H1 (cell line): ENCODE results near the gene KIF23. TPM values are rescaled to one million over a fixed set of nuclear protein-coding genes. Genes with fewer than 3 reads are reported as not detected.

ENCODE experiments used
- EZH2 ChIP-seq: fragments of 200-600 bp; sonication (generic); IDR thresholded peaks from 2 replicates; pipeline ENCODE4 v1.7.1; 2012; ENCODE audit warnings: low read depth, mild to moderate bottlenecking, moderate library complexity, low read length, inconsistent platforms; ENCODE audit not compliant: severe bottlenecking
- RBBP5 ChIP-seq: IDR thresholded peaks from 2 replicates; pipeline ENCODE4 v1.7.1; 2012; ENCODE audit warnings: low read depth, mild to moderate bottlenecking, inconsistent platforms, low read length, moderate library complexity, borderline replicate concordance
- polyA plus RNA-seq, 7 experiments: library from polyadenylated mRNA; depleted of rRNA in 3 of 7; stranded (reverse) in 5 of 7; unstranded in 2 of 7; fragments of >200 nt in 5 of 7; fragments of 200-250 nt in 2 of 7; gene quantifications; 1 replicate in 5 of 7; 2 replicates in 1 of 7; 4 replicates in 1 of 7; pipeline versions ENCODE4 v1.2.1 to v1.2.3, GENCODE V29; 2011 to 2013; ENCODE audit warnings: missing spikeins in 2 of 7, mixed read lengths in 2 of 7
- total RNA-seq: library from RNA; stranded (reverse); fragmentation: NEBNext Ultra II Directional; extraction: Animal tissue kit (Norgen Biotek cat#: 25700); gene quantifications from 2 replicates; pipeline ENCODE4 v1.2.1, GENCODE V29; 2021

The KIF23 gene
- total and polyA plus RNA-seq, 2 of the 8 experiments (the other 6 are each of a cell fraction or from before 2014, with no cell fraction given): 26.2 to 77.4 TPM

DNA sequence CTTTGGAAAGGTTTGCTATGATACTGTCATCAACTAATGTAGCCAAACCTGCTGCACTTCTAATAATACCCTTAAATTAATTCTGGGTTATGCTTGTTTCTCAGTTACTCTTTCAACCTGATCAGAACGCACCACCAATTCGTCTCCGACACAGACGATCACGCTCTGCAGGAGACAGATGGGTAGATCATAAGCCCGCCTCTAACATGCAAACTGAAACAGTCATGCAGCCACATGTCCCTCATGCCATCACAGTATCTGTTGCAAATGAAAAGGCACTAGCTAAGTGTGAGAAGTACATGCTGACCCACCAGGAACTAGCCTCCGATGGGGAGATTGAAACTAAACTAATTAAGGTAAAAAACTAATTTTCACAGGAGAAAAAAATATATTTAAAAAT lies 30.5 kb downstream of the KIF23 start (continued):
- TF ChIP-seq RBBP5 (no peak), EZH2 (no peak)
